ENCODE measurements around the gene WDR45B.
"Not testable (repeated sequence)": the region's sequence is repeated elsewhere in the genome, so short reads cannot be mapped to it uniquely, and the experiment has no call there.

The WDR45B gene

DNA sequence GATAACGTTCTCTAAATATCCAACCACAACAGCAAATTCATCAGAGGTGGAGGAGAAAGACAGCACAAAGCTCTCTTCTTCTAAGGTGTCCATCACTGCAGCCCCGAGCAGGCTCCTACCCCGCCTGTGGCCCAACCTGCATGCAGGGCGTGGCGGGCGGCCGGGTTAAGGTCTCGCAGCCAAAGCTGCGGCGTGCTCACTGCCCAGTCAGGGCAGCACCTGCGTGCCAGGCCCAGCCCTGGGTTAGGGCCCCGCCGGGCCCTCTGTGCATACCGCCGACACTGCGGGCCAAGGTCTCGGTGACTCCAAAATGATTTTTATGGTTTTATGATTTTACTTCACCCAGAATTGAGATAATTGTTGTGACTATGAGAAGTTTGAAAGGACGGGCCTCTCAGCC lies 70.9 kb downstream of the WDR45B start:
- DNase-seq, result no peak

- not testable (repeated sequence) for DNase-seq
These were observed 72.5 kb downstream of the WDR45B start for GRCh38 chr17:82575581-82576221.

- no peak for DNase-seq
These were observed 74.2 kb downstream of the WDR45B start for GRCh38 chr17:82574041-82574440.

DNA sequence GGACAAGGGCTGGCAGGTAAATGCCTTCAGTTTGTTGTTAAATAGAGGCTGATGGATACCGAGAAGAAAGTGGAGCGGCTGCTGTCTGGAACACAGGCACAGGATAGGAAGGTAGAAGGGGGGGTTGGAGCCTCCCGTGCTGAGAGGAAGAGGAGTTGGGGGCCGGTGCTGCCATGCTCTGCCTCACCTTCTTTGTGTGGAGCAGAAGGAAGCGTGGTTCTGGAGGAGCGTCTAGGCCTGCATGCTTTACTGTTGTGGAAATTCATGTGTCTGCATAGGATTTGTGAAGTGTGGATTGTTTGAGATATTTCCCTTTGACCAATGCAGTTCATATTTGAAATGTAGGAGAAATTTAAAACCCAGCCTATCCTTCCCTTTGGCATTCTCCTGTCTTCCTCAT lies 76.4 kb downstream of the WDR45B start:
- DNase-seq, result no peak

DNA sequence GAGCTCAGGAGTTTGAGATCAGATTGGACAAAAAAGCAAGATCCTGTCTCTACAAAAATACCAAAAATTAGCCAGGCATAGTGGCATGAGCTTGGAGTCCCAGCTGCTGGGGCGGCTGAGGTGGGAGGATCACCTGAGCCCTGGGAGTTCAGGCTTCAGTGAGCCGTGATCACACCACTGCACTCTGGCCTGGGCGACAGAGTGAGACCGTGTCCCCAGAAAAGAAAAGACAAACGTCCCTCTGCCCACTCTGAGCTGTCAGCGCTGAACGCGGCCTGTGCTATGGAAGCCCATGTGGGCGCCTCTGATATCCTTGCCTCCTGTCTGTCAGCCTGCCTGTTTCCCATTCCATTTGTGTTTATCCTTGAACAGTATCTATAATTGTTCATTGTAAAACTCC lies 78.0 kb downstream of the WDR45B start:
- no peak for DNase-seq

DNA sequence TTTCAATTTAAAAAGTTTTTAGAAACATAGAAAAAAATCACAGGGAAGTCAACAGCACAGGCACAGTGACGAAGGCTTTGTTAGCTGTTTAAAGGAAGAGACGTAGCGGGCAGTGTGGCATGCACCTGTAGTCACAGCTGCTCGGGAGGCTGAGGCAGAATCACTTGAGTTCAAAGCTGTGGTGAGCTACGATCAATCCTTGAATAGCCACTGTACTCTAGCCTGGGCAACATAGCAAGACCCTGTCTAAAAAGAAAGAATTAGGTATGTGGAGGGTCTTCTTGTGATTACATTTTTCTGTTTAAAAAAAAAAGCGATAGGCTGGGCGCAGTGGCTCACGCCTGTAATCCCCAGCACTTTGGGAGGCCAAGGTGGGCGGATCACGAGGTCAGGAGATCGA lies 78.6 kb downstream of the WDR45B start:
- no peak for DNase-seq

- no peak for DNase-seq
These were observed 79.2 kb downstream of the WDR45B start for GRCh38 chr17:82568997-82569393.

DNA sequence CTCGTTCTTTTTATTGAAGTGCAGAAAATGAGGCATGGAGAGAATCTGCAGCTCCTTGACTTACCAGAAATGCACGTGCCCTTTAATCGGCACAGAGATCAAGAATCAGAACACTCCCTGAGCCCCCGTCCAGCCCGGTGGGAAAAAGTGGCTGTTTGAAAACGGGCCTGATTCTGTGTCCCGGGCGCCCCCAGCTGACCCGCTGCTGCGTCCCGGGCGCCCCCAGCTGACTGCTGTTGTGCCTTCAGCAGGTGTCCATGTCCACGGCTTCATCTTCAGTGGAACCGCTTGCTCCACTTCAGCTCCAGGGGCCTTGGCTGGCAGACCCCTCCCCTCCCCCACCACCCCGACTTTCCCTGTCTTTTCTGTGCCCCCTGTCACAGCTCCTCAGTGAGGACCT lies 81.0 kb downstream of the WDR45B start:
- DNase-seq, result no peak

DNA sequence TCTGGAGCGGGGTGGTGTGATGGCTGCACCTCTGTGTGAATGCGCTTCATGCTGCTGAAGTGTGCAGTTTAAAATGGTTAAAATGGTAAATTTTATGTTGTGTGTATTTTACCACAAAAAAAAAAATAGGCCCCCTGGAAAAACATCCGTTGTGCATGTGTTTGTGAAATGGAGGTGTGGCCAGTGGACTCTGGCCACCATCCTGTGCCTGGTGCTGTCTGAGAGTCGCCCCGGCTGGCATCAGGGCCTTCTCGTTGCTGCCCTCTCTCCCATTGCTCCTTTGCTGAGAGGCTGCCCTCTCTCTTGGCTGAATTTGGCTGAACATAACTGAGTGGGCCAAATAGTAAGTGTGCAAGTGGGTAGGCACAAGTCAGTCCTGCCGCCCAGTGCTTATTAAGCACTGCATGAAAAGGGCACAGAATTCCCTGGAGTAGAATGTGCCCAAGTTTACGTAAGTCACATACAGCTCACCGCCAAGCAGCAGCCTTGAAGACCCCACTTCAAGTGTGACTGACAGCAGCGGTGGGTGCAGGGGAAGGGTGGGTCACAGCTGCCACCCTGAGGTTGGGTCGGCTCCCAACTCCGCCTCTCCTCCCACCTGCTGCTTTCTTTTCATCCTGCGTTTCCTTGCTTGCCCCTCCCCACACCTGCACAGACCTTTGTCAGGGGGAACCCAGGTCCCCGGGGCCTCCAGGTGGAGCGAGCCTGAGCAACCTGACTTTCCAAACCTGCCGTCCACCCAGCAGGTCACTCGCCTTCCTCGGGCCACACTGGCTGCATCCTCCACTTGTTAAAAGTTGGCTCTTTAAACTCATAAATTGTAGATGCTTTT lies 81.9 kb downstream of the WDR45B start:
- no peak for DNase-seq

DNA sequence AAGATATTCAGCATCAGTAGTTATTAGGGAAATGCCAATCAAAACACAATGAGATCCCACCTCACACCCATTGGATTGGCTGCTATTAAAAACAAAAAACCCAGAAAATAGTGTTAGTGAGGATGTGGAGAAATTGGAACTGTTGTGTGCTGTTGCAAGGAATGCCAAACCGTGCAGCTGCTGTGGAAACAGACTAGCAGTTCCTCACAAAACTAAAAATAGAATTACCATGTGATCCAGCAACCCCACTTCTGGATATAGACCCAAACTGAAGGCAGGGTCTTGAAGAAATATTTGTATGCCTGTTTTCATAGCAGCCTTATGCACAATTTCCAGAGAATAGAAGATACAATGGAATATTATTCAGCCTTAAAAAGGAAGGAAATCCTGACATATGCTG lies 82.7 kb downstream of the WDR45B start:
- no peak for DNase-seq

All from activated CD4-positive, alpha-beta T cell treated with anti-CD3 and anti-CD28 coated beads, Interleukin-2, amount 50 U/mL, for 1 hour (primary cell).